ENCODE measurements around the gene DENND6B.

DENND6B gene

DNA sequence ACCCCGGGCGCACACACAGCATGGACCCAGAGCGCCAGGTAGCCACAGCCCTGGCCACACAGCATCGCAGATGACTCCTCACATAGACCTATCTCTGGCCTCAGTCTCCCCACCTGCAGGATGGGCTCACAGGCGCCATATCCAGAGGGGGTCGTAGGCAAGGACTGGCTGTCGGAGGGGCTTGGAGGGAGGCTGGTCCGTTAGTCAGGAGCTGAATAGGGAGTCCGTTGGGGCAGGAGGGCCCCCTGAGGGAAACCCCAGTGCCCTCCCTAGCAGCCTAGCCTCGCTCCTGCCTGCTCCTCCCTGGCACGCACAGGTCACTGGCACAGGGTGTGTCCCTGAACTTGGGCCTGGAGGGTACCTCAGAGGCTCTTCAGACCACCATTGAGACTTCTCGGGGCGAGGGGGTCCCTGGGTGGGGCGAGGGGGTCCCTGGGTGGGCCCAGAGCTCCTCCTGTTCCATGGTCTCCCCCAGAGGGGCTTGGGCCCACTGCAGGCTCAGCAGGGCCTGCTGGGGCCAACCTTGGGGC, 21.4 kb downstream of the DENND6B start:
- peak overlapping the region; percentile 99 for H3K27ac ChIP-seq
- no peak for DNase-seq (ENCODE audit: low read depth, low spot score)

DNA sequence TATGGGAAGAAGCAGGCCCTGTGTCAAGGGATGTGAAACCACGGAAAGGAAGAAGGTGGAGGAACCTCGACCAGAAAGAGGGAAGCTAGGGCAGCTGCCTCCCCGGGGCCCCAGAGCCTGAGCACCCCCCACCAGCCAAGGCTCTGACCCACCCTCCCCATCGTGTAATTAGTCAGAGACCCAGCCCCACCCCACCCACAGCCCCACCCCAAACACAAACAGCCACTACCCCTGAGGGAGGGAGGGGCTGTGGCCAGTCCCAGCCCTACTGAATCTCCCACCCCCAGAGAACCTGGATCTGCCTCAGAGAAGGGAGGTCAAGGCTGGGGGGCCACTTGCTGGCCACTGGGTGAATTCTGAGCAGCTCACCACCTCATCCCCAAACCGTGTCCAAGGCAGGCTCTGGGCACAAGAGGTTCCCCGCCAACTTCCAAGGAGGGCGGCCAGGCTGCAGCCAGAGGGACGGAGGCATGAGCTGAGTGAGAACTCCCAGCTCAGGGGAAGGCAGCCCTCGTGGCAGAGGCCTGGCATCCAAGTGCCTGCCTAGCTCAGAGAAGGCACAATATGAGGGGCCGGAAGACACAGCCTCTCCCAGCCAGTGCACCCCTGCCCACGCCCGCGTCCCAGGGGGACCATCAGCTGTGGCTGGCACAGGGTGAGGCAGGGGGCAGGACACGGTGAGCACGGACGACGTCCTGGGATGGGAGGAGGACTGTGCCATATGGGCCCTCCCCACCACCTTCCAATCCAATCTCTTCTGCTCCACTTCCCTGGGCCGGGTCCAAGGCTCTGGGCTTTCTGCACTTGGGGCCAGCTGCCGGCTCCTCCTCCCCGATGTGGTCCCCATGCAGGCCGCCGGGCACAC, 22.1 kb downstream of the DENND6B start:
- peak overlapping the region; percentile 99 for H3K27ac ChIP-seq
- DNase-seq (ENCODE audit: low read depth, low spot score) = no peak

DNA sequence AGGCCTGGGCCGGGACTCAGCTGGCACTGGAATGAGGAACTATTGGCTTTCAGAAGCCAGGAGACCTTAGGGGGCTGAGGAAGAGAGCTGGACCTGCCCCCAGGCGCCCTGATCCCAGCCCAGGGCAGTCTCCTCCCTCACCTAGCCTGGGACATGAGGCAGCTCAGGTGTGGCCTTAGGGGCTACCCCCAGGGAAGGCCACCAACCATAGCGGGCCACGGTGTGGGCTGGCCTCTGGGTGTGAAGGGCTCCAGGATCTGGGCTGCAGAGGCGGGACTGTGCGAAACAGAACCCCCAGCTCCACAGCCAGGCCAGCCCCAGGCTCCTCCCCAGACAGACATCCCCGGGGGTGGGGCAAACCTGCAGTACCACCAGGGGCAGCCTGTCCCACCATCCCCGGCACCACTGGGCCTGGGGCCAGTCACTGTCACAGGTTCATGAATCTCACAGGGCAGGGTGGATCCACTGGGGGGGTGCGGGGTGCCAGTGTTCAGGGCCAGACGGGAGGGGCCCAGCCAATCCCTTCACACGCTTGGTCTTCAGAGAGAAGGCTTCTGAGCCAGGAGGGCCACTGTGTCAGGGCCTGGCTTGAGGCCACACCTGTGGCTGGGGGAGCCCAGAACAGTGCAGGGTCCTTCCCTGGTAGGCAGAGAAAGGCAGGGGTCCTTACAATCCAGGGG, 22.8 kb downstream of the DENND6B start:
- H3K27ac ChIP-seq = peak overlapping the region; percentile 99
- DNase-seq (ENCODE audit: low read depth, low spot score) = no peak

DNA sequence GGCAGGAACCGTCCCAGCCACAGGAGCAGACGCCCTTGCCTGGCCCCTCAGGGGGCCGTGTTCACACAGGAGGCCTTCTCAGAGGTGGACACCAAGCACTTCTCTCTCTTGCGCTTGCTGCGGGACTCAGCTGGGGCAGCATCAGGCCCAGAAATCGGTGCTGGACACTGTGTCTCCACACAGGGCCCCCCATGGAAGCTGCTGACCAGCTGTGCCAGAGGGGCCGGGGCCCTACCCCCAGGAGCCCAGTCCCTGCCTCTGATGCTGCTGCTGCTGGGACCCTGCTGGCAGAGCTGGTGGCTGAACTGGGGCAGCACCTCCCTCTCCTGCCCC, 23.3 kb downstream of the DENND6B start:
- peak overlapping the region; percentile 99 for H3K27ac ChIP-seq
- no peak for DNase-seq (ENCODE audit: low read depth, low spot score)

DNA sequence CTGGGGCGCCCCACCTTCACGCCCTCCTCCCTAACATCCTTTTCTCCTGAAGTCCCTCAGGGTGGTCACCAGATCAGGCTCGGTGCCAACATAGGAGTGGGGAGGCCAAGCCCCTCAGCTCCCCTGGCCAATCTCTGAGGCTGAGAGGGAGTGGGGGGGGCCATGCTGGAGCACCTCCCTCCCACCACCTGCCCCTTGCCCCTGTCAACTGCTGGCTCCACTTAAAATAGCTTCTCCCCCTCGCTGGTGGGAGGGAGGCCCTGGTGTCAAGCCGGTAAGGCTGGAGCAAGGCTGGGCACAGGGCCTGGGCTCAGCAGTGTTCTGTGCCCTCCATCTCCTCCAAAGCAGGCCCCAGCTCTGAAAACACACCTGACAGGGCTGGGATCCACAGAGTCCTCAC, 24.2 kb downstream of the DENND6B start:
- peak overlapping the region; percentile 99 for H3K27ac ChIP-seq
- no peak for DNase-seq (ENCODE audit: low read depth, low spot score)

DNA sequence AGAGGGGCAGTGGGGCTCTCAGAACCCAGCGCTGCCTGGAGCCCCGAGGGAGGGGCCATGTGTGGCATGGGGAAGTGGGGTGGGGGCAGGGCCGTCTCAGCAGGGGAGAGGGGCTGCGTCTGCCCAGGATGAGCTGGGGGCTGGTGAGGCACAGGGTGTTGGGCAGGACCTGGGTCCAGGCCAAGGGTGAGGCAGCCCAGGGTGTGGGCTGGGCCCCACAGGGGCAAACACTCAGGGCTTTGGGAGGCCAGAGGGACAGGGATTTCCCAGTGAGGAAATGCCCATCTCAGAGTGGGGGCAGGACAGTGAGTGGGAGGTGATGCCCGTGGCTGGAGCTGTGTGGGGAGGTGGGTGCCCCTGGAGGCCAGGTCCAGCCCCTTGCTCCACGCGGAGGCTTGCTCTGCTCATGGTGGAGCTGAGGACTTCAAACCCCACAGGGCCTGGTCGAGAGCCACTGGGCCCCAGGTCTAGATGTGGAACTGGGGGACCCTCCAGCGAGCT, 24.7 kb downstream of the DENND6B start:
- peak overlapping the region; percentile 99 for H3K27ac ChIP-seq
- no peak for DNase-seq (ENCODE audit: low read depth, low spot score)

DNA sequence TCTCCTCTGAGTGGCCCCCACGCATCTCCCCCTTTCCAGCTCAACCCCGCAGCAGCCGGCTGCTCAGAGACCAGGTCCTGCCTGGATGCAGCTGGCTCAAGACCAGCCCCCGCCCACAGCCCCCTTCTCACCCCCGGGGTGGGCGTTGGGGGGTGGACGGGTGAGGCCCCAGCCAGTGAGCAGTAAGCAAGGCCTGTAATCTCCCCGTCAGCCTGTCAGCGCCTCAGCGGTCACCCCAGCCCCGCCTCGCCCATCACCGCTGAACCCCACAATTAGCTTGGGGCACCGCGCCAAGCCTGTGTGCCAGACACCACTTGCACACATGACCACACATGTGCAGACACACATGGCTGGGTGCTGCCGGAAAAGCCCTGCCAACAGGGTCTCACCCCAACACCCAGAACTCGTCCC, 25.2 kb downstream of the DENND6B start:
- no peak for DNase-seq (ENCODE audit: low read depth, low spot score)
- peak overlapping the region; percentile 99 for H3K27ac ChIP-seq

DNA sequence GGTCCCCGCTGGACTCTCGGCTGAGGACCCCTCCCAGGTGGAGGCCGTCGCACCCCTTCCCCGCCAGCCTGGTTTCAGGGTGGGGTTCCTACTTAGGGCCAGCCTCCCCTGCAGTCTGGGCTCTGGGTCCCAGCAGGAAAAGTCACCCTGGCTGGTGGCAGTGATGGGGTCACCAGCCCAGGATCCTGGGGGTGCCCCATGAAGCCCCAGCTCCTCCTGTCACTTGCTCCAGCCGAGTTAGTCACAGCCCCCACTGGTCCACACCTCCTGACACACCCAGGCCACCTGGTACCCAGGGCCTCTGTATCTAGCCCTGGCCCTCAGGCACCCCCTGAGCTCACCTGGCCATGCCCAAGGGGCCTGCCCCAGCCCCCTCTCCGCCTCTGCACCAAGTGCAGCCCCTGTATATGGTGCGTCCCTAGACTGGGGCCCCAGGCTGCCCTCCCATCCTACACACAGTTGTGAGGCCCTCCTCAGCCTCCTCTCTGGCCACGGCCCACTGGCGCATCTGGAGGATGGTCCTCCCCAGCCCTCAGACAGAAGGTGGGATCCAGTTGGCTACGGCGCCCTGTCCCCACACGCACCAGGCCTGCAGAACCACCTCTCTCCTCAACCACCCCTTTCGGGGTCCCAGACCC, 26.1 kb downstream of the DENND6B start:
- DNase-seq (ENCODE audit: low read depth, low spot score) = no peak
- H3K27ac ChIP-seq = peak overlapping the region; percentile 99

DNA sequence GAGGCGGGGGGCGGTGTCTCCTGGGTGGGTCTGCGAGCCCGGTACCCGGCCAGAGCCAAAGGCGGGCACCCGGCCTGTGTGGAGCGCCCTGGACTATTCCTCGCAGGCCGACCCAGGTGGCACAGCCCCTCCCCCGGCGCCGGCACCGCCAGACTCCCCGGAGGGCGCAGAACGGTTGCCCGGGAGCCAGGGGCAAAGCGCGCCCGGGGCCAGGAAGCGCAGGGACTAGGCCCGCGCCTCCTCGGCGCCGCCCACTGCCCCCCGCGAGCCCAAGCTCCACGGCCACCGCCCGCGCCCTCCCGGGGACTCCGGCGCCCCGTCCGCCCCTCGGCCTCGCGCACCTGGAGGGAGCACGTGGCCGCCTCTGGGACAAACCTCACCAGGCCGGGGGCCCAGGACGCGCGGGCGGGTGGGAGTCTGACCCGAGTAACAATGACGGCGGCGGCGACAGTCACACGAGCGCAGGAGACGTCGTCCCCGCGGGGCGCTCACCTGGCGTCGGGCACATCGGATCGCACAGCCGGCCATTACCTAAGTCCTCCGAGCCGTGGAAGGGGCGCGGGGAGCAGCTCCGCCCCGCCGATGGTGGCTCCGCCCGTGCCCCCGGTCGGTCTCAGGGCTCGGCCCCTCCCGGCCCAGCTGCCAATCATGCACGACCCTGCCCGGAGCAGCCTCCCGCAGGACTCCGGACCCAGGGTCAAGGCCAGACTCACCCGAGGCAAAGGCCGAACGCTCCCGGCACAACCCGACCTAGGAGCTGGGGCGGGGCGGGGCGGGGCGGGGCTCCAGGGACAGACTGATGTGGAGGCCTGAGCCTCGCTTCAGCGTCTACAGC, 26.8 kb downstream of the DENND6B start:
- DNase-seq (ENCODE audit: low read depth, low spot score) = no peak
- peak overlapping the region; percentile 7 for H3K27ac ChIP-seq

DNA sequence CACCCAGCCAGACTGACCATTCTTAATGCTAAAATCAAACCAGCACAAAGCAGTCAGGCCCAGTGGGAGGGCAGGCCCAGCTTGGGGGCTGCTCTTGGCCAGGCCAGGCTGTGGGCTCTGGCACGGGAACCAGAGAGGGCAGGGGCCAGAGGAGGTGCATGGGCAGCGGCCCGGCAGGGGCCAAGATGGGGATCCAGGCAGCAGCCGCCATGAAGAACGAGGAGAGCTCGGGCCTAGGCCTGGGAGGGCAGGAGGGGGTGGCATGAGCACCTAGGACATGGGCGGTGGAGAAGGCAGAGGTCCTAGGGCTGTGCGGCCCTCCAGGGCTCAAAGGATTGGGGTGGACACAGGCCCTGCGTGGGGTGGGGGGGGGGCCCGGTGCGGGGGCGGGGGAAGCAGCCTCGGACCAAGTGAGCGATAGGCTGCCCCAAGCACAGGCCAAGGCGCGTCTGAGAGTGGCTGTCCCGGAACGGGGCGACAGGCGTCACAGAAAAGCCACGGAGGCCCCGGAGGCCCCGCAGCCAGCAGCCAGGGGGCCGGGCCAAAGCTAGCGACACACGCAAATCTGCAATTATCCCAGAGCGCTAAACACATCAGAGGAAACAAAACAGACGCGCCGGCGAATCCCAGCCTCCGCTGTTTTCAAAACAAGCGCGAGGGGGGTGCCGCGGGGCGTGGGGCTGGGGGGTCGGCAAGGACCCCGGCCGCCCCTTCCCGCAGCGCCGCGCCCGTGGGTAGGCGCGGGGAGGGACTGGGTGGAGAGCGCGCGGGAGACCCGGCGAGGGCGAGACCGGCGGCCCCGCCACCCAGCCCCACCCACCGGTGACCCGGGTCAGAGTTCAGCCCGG, 27.7 kb downstream of the DENND6B start:
- DNase-seq (ENCODE audit: low read depth, low spot score) = no peak

DNA sequence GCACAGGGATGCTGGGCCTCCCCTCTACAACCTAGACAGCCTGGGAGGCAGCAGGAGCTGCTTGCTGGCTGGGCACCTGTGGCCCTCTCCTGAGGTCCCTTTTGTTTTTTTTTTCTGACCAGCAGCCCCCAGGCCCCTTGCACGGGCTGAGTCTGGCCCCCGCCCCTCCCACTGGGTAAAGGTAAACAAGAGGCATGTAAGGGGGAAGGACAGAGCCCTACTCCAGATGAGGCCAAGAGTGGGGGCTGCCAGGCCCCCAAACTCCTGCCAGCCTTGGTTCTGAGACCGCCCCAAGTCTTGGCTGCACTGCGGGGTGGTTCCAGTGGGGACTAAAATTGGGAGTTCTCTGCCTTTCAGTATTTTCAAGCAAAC, 28.6 kb downstream of the DENND6B start:
- no peak for DNase-seq (ENCODE audit: low read depth, low spot score)
- H3K27ac ChIP-seq = no peak overlapping the region

More for the DNA sequence above, 27.7 kb downstream of the DENND6B start:
- peak overlapping the region; percentile 7 for H3K27ac ChIP-seq

DNA sequence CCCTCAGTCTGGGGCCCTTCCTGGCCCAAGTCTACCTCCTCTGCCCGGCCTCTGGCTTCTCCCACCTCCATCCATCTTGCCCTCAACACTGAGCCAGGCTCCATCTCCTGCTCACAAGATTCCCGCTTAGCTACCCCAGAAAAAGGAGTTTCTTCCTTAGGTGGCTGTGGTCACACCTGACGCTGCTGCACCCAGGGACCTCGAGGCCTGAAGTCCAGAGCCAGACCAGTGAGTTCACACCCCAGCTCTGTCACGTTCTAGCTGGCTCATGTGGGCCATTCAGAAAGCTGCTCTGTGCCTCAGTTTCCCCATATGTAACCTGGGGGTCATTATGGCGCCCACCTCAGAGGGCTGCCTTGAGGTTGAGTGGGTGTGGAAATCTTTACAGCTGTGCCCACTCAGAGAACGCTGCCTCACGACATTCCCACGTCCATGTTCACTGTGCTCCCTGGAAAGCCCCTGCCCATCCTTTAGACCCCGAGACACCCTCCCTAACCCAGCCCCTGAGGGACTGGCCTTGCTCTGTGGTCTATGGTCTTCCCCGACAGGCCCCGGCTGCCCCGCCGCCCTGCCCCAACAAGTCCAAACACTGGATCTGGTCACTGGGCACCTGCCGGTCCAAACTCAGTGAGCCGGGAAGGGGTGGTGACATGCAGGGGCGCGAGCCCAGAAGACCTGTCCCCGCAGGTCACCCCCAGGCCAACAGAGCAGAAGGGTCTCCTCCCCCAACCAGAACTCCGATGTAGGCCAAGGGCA, 29.1 kb downstream of the DENND6B start:
- peak overlapping the region; percentile 11 for H3K27ac ChIP-seq

DNA sequence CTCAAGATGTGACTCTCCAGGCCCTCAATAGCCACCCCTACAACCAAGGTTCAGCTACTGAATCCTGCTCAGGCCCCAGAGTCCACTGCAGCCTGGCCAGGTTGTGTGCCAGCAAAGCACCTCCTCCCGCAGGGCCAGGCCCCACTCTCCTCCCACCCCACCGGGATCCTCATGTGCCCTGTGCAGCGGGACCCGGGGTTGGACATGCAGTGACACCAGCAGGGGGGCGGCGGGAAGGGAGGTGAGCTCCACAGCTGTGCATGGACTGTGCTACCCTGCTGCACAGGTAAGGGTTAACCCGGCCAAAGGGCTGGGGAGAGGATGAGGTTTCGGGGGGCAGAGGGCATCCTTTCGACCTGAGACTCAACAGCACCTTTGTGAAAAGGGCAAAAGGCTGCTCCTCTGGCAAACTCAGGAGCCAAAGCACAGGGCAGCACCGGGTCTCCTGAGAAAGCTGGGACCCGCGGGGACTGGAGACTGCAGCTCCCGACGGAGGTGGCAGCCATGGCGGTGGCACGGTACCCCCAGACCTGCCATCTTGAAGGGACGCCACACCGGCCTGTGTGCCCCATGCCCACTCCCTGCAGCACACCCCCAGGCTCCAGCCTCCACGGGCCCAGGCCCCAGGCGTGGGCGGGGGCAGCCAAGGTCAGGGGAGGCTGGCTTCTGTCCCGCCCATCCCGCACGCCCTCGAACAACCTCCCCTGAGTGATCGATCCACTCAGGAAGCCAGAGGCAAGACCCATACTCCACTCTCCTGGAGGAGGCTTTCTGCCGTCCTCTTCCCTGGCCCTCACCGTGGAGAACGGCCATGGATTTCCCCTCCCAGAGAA, 29.9 kb downstream of the DENND6B start:
- peak overlapping the region; percentile 11 for H3K27ac ChIP-seq
- no peak for DNase-seq (ENCODE audit: low read depth, low spot score)

More for the DNA sequence above, 29.1 kb downstream of the DENND6B start:
- no peak for DNase-seq (ENCODE audit: low read depth, low spot score)

DNA sequence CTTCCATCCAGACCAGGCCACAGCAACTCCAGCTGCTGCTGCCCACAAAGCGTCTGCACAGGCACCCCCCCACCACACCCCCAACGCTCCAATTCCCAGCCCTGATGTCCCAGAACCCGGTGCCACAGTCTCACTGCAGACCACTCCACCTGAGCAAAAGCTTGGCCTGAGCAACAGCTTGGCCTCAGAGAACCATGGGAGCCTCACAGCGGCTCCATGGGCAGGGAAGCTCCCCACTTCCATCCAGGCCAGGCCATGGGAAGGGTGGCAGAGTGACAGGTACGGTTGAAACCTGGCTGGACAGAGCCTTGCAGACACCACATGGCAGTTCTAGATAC, 32.5 kb downstream of the DENND6B start:
- no peak for DNase-seq (ENCODE audit: low read depth, low spot score)
- H3K27ac ChIP-seq = peak overlapping the region; percentile 89

DNA sequence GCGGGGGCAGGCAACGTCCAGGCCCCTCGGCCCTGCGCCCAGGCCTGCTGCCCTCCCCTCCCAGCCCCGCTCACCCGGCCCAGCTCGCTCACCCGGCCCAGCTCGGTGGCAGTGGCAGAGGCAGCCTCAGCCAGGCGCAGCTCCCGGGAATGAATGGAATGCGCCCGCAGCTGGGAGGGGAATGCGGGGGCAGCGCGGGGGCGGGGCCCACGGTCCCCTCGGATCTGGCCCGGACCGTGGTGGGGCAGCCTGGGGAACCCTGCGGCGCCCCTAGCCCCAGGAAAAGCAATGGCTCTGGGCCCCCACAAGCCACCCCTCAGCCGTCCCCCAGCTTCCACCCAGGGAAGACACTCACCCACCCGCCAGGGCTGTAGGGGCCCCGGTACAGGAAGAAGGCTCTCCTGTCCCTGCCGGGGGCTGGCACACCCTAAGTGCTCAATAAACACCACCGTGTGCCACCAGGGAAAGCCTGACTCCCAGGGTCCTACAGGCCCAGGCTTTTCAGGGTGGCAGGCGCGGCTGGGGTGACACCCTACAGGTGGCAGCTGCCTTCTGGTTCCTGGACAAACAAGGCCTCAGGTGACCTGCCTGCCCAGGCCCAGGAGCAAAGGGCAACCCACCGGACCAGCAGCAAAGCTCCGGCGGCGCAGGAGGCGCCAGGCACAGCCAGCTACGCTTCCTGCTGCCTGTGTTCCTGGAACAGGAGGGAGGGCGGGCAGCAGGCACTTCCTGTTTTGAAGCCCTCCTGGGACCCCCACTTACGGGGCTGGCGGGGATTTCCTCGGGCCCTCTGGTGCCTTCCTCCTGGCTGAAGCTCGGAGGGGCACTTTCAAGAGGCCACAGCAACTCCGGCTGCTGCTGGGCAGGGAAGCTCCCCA, 33.1 kb downstream of the DENND6B start:
- no peak for DNase-seq (ENCODE audit: low read depth, low spot score)
- peak overlapping the region; percentile 89 for H3K27ac ChIP-seq

DNA sequence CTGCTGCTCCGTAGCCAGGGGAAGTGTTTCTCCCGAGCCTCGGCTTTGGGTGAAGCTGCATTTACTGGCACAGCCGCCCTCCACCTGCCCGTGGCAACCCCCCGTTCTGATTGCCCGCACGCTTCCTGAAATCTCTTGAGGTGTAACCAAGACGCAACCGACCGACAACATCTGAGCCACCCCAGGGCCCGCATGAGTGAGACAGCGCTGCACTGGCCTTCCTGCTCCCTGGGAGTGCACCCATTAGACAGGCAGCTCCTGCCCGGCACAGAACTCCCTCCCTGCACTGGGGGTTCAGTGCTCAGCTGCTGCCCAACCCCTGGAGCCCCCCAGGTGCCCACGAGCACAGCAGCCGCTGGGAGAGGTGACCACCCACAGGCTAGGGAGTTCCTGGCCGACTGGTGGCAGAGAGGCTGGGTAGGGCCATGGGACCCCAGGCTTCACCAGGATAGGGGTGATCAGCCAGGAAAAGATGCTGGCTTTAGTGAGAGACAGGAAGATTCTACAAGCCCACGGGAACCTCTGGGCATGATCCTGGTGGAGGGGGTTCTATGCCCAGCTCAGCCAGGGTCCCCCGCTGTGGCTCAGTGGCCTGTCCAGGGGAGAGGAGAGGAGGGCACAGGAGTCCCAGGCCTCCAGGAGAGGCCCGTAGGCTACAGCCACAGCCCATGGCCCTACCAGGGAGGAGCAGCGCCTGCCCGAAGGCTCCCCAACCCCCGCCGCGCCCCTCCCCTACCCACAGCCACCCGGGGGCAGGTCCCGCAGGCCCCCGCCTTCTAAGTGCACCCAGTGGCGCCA, 34.0 kb downstream of the DENND6B start:
- DNase-seq (ENCODE audit: low read depth, low spot score) = no peak
- peak overlapping the region; percentile 89 for H3K27ac ChIP-seq
